HAP-1 (cell line): Measurements from ENCODE around the gene TUBA4B.

Experiments used
- DNase-seq, 2 experiments: peaks; one replicate each; pipeline ENCODE4 v3.0.0-alpha.2; 2016 to 2020; ENCODE audit warnings: low spot score in 2 of 2
- H3K27me3 ChIP-seq: fragments of 250-450 bp; sonication (Bioruptor Pico); 2 replicates; pipeline ENCODE4 v1.5.1; 2020; ENCODE audit warnings: low read depth, mild to moderate bottlenecking, moderate library complexity
- H3K36me3 ChIP-seq: fragments of 250-450 bp; sonication (Bioruptor Pico); replicated peaks from 2 replicates; pipeline ENCODE4 v1.5.1; 2020; ENCODE audit warnings: mild to moderate bottlenecking
- H3K4me1 ChIP-seq: fragments of 250-450 bp; sonication (Bioruptor Pico); 2 replicates; pipeline ENCODE4 v1.5.1; 2020; ENCODE audit warnings: mild to moderate bottlenecking
- H3K4me3 ChIP-seq: fragments of 250-450 bp; sonication (Bioruptor Pico); 2 replicates; pipeline ENCODE4 v1.5.1; 2020; ENCODE audit warnings: mild to moderate bottlenecking, moderate library complexity
- H3K9me3 ChIP-seq: fragments of 250-450 bp; sonication (Bioruptor Pico); 2 replicates; pipeline ENCODE4 v1.5.1; 2020; ENCODE audit warnings: mild to moderate bottlenecking, moderate library complexity
- in situ Hi-C: fragments of 300-500 bp; cut with MboI; formaldehyde crosslinking; loops from 3 replicates; pipeline ENCODE4 v1.14.3; 2020; ENCODE audit warnings: low sequenced_read_pairs, inconsistent platforms, mixed read lengths

The TUBA4B gene

DNA sequence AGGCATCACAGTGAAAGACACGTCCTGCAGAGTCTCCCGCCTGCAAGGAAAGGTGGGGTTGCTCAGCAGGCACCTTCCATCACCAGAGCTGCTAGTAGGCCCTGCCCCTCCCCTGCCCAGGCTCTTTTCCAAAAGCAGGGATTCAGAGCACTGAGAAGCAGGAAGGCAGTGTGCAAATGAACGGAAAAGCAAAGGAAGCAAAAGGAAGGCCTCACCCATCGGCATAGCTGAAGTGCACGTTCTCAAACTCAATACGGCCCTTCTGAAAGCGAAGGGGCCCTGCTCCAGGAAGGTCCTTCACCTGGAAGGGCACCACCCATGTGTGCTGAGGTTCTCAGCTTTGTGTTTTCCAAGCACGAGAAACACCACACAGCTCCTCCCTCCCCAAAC lies 40.0 kb upstream of the TUBA4B start:
- H3K36me3 ChIP-seq = peaks cover 11% of the 10 kb centered on the region; the same call in 1 of the 2 replicates
- in situ Hi-C loops = no loop called here
- H3K27me3 ChIP-seq = no peaks in the 10 kb centered on the region
- no peak for DNase-seq
- no peaks in the 10 kb centered on the region for H3K9me3 ChIP-seq
- peaks cover 7% of the 10 kb centered on the region for H3K4me1 ChIP-seq
- no peak overlapping the region for H3K4me3 ChIP-seq

- in situ Hi-C loops = no loop called here
- no peaks in the 10 kb centered on the region for H3K27me3 ChIP-seq
- no peak for DNase-seq
- no peaks in the 10 kb centered on the region for H3K9me3 ChIP-seq
- H3K36me3 ChIP-seq = peaks cover 6% of the 10 kb centered on the region; the same call in 1 of the 2 replicates
- no peak overlapping the region for H3K4me3 ChIP-seq
- peaks cover 11% of the 10 kb centered on the region for H3K4me1 ChIP-seq
Measured at GRCh38 chr2:219213486-219214071, 39.5 kb upstream of the TUBA4B start.

GRCh38 chr2:219214141-219214540 lies 38.9 kb upstream of the TUBA4B start:
- no peaks in the 10 kb centered on the region for H3K27me3 ChIP-seq
- in situ Hi-C loops = no loop called here
- peaks cover 11% of the 10 kb centered on the region for H3K4me1 ChIP-seq
- no peak for DNase-seq
- H3K4me3 ChIP-seq = no peak overlapping the region
- no peaks in the 10 kb centered on the region for H3K9me3 ChIP-seq
- peaks cover 6% of the 10 kb centered on the region for H3K36me3 ChIP-seq

GRCh38 chr2:219214786-219215185 lies 38.3 kb upstream of the TUBA4B start:
- Histone ChIP-seq H3K9me3 (no peaks in the 10 kb centered on the region), H3K4me1 (peaks cover 11% of the 10 kb centered on the region), H3K36me3 (peaks cover 10% of the 10 kb centered on the region), H3K27me3 (no peaks in the 10 kb centered on the region), H3K4me3 (no peak overlapping the region)
- DNase-seq = no peak
- in situ Hi-C loops = no loop called here

GRCh38 chr2:219215871-219216534 lies 37.0 kb upstream of the TUBA4B start:
- Histone ChIP-seq H3K9me3 (no peaks in the 10 kb centered on the region), H3K36me3 (peaks cover 21% of the 10 kb centered on the region), H3K4me3 (no peak overlapping the region), H3K27me3 (no peaks in the 10 kb centered on the region), H3K4me1 (peaks cover 11% of the 10 kb centered on the region)
- DNase-seq = no peak
- in situ Hi-C loops = no loop called here

GRCh38 chr2:219216535-219216915 lies 36.5 kb upstream of the TUBA4B start:
- Histone ChIP-seq H3K4me3 (no peak overlapping the region), H3K4me1 (peaks cover 11% of the 10 kb centered on the region), H3K9me3 (no peaks in the 10 kb centered on the region), H3K36me3 (peaks cover 26% of the 10 kb centered on the region), H3K27me3 (no peaks in the 10 kb centered on the region)
- in situ Hi-C loops = no loop called here
- DNase-seq = no peak

DNA sequence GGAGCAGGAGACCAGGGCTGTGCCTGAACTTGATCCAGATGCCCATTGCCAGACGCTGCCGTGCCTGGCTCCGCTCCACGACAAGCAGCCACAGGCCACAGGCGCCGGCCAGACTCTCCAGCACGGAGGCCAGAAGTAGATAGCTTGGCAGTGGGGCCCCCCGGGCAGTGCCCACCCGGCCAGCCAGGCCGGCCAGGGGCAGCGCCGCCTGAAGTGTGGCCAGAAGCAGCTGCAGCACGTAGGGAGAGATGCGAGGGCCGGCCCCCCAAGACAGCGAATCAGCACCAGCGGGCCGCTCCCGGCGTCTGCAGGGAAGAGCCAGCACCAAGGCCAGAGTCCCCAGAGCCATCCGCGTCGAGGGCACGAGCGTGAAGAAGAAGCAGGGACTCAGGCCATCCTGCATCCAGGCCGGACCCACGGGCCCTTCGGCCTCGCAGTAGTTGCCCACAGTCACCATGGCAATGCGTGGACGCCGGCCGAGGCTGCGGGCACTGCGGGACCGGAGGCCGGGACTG lies 34.8 kb upstream of the TUBA4B start:
- in situ Hi-C loops = no loop called here
- Histone ChIP-seq H3K27me3 (no peaks in the 10 kb centered on the region), H3K4me1 (peaks cover 11% of the 10 kb centered on the region), H3K36me3 (peaks cover 41% of the 10 kb centered on the region), H3K9me3 (no peaks in the 10 kb centered on the region), H3K4me3 (no peak overlapping the region)
- DNase-seq = no peak

GRCh38 chr2:219218732-219219701 lies 34.0 kb upstream of the TUBA4B start, which contains the start of gene ABCB6:
TSS of gene ABCB6 (minus strand) at chr2:219218958. CDS start at chr2:219218673, 285 bp downstream.
- Histone ChIP-seq H3K4me1 (peaks cover 11% of the 10 kb centered on the region), H3K27me3 (no peaks in the 10 kb centered on the region), H3K4me3 (no peak within 1 kb of the TSS), H3K9me3 (no peaks in the 10 kb centered on the region), H3K36me3 (peaks cover 48% of the 10 kb centered on the region)
- in situ Hi-C loops = no loop called here
- DNase-seq = no peak

DNA sequence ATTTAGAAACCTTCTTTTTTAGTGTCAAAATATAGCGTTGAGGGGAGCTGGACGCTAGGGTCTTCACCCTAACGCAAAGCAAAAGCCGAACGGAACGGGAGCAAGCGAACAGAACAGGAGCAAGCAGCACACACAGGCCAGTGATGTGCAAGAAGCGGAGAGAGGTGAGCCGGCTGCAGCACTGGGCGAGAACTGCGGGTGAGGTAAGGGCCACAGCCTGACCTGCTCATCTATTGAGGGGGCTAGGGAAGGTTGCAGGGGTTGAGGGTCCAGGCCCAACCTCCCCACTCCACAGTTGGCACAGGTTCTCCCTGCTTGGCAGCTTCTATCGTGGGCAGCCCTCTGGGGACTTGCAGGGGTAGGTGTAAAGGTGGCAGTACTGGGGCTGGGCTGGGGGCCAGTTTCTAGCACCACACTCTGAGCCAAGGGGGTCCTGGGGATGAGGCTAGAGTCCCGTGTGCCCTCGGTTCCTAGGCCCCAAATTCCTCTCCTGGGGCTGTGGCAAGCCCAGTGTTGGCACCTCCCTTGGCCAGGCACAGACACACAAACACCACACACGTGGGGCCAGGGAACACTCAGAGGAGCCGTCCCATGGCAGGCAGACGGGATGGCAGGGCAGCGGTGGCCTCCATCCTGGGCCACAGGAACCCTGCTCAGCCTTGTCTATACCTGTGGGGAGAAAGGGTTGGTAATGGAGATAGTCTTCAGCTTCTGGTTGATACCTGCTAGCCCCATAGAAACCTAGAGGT lies 33.1 kb upstream of the TUBA4B start:
- DNase-seq = no peak
- Histone ChIP-seq H3K4me3 (no peak overlapping the region), H3K27me3 (no peaks in the 10 kb centered on the region), H3K36me3 (peaks cover 58% of the 10 kb centered on the region), H3K9me3 (no peaks in the 10 kb centered on the region), H3K4me1 (peaks cover 11% of the 10 kb centered on the region)
- in situ Hi-C loops = no loop called here

- Histone ChIP-seq H3K4me1 (peaks cover 11% of the 10 kb centered on the region), H3K9me3 (no peaks in the 10 kb centered on the region), H3K36me3 (peaks cover 66% of the 10 kb centered on the region), H3K27me3 (no peaks in the 10 kb centered on the region), H3K4me3 (no peak overlapping the region)
- in situ Hi-C loops = no loop called here
- DNase-seq = no peak
Measured at GRCh38 chr2:219220652-219221402, 32.2 kb upstream of the TUBA4B start.

DNA sequence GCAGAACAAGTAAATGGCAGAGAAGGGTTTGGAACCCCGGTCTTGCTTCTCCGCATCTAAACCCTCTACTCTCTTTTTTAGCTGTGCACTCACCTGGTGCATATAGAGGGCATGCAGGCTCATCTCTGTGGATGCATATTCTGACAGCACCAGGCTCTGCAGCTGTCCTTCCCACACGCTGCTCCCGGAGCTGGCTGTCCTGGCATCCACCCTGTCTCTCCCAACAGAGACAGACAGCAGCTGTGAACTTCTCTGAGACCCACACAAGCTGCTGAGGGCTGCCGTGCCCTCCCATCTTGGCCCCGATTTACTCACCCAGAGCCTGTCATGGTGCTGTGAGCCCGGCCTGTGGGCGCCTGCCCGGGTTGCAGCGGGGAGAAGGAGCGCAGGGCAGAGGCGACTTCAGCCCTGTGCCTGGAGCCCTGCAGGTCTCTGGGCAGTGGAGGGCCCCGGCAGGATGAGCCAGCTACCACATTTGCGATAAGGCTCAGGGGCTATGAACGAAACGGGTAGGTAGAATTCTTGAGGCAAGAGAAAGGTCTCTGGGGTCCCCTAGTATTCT lies 31.0 kb upstream of the TUBA4B start:
- H3K9me3 ChIP-seq = no peaks in the 10 kb centered on the region
- H3K36me3 ChIP-seq = peaks cover 67% of the 10 kb centered on the region
- in situ Hi-C loops = no loop called here
- H3K4me1 ChIP-seq = peaks cover 11% of the 10 kb centered on the region
- no peaks in the 10 kb centered on the region for H3K27me3 ChIP-seq
- no peak overlapping the region for H3K4me3 ChIP-seq
- no peak for DNase-seq

- in situ Hi-C loops = no loop called here
- peaks cover 67% of the 10 kb centered on the region for H3K36me3 ChIP-seq
- peaks cover 9% of the 10 kb centered on the region for H3K4me1 ChIP-seq
- no peak for DNase-seq
- H3K9me3 ChIP-seq = no peaks in the 10 kb centered on the region
- H3K27me3 ChIP-seq = no peaks in the 10 kb centered on the region
- no peak overlapping the region for H3K4me3 ChIP-seq
Measured at GRCh38 chr2:219223831-219224610, 29.0 kb upstream of the TUBA4B start.
